ENCODE measurements around the gene UPB1.
A peak's percentile ranks its signal among the peaks of the same experiment; 100 is the strongest.

Gene UPB1

GRCh38 chr22:24494528-24495364 is at the start of gene UPB1:
UPB1 (plus strand) TSS chr22:24495332; CDS start chr22:24495404, 72 bp downstream.
- no peak for DNase-seq

DNA sequence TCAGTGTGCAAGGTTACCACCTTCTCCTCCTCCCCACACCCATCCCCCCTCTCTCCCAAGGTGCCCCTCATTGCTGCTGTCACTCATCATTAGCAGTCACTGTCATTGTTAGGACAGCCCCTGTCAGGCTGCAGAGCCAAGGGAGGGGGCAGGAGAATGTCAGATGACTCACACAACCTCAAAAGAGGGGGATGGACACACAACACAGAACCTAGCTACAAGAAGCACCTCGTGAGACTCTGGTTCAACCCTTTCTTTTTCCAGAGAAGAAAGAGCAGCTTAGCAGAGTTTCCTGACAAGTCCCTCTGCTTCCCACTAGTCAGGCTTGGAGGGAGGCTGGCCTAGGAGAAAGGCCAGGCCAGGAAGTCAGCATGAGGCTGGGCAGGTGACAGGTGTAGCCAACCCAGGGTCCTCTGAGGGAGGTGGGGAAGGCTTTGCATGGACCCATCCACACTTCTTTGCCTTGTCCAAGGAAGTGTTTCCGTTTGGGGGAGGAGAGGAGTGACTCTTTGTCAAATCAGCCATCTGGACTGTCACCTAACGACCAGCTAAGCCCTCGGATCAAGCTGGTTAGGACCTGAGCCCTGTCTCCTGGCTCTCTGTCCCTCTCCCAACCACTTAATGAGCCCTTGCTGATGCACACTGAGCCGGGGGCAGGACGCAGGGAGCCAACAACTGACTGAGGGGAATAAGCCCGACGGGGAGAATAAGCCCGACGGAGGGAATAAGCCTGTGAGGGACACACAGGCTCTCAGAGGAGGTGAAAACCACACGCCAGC is 49.5 kb upstream of the UPB1 start:
- no peak for DNase-seq

GRCh38 chr22:24446260-24446611 is 48.9 kb upstream of the UPB1 start:
- DNase-seq: no peak

GRCh38 chr22:24450610-24451009 is 44.5 kb upstream of the UPB1 start:
- peak; percentile 66 for DNase-seq

GRCh38 chr22:24451162-24451561 is 44.0 kb upstream of the UPB1 start:
- no peak for DNase-seq

DNA sequence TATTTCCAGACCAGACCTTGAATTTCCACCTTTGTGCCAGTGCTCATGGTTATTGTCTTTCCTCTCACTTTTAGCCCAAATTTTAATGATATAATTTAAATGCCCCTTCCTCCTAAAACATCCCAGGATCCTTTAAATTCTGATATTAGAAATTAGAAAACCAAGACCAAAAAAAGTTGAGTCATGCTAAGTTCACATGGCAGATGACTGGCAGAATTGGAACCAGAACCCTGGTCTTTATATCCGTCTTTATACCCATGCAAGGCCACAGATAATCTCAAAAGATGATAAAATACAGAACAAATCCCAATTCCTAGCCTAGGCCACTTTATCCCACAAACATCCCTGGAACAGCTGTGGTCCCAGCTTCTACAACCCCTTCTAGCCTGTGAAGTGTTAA is 41.3 kb upstream of the UPB1 start:
- DNase-seq: no peak

DNA sequence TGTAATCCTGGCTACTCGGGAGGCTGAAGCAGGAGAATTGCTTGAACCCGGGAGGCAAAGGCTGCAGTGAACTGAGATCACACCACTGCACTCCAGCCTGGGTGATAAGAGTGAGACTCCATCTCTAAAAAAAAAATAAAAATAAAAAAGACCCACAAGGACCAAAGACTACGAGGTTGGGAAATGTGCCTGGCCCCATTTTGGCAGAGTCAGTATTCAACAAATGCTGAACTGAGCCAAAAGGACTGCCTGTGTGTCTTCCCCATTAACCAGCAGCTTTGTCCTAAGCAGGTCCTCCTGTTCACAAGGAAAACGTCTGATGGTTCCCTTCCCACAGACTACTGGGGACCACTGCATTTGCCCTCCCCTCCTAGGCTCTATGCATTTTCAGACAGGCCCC is 40.1 kb upstream of the UPB1 start:
- no peak for DNase-seq

DNA sequence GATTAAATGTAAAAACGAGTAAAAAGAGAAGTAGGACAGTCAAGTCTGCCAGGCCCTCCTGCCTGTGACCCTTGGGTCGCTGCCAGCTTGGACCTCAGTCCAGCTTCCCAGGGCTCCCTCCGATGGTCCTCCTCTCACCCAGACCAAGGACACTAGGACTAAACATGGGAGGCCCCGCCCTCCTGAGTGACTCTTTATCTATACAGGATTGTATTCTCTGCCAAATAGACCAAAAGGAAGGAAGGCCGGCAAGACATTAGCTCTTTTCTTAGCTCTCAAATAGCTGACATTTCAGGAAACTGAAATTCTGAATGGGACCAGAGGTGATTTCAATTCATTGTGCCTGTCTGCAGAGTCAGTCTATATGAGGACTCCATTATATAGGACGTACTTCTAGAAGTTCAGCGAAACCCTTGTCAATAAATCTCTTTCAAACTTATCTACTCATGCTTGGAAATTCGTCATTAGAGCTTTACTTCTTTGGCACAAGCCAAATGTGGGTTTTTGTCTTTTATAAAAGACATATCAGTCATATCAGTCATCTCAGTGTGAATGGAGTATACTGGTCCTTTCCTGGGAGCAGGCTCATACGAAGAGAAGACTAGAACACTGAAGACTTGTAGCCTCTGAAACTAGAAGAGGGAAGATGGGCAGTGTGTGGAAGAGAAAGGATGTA is 39.2 kb upstream of the UPB1 start:
- DNase-seq: no peak

- DNase-seq: no peak
These were observed 37.2 kb upstream of the UPB1 start for GRCh38 chr22:24457894-24458420.

- no peak for DNase-seq
These were observed 35.2 kb upstream of the UPB1 start for GRCh38 chr22:24459911-24460310.

- DNase-seq: no peak
These were observed 34.6 kb upstream of the UPB1 start for GRCh38 chr22:24460418-24461089.

GRCh38 chr22:24463071-24463760 is 31.9 kb upstream of the UPB1 start:
- no peak for DNase-seq

DNA sequence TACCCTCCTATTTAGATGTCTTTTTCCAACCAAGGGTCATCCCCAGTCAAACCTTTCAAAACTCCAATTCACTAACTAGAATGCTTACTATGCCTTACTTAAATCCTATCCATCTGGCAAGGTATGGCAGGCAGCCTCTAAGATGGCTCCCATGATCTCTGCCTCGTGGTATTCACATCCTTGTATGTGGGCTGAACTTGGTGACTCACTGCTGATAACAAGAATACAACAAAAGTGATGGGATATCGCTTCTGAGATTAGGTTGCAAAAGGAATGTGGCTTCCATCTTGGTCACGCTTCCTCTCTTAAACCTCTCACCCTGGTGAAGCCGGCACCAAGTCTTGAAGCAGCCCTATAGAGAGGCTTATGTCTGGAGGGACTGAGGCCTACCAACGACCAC is 29.6 kb upstream of the UPB1 start:
- DNase-seq: no peak

DNA sequence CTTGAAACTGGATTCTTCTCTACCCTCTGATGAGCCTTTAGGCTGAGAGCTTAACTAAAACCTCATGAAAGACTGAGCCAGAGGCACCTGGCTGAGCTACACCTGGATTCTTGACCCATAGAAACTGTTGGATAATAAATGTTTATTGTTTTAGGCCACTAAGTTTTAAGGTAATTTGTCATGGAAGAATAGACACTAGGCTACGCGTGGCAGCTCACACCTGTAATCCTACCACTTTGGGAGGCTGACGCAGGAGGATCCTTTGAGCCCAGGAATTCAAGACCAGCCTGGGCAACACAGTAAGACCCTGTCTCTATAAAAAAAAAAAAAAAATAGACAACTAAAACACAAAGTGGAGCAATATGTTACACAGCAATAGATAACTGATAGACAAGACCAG is 29.2 kb upstream of the UPB1 start:
- no peak for DNase-seq

- DNase-seq: peak; percentile 68
These were observed 28.3 kb upstream of the UPB1 start for GRCh38 chr22:24466716-24467328.

DNA sequence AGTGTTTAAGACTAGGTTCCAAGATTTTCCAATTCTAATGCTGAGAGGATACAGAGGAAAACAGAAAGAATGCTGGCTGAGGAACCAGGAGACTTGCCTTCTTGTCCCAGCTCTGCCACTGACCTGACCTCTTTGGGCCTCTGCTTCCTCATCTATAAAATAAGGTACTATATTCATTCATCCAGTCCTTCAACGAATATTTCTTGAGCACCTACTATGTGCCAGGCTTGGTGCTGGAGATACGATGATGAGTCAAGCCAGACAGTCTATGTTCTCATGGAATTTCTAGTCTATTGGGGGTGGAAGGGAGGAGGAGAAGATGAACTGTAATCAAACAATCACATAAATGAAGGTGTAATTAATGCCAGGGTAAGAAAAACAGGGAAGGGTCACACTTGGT is 27.8 kb upstream of the UPB1 start:
- DNase-seq: no peak

- DNase-seq: no peak
These were observed 23.6 kb upstream of the UPB1 start for GRCh38 chr22:24471570-24471969.

DNA sequence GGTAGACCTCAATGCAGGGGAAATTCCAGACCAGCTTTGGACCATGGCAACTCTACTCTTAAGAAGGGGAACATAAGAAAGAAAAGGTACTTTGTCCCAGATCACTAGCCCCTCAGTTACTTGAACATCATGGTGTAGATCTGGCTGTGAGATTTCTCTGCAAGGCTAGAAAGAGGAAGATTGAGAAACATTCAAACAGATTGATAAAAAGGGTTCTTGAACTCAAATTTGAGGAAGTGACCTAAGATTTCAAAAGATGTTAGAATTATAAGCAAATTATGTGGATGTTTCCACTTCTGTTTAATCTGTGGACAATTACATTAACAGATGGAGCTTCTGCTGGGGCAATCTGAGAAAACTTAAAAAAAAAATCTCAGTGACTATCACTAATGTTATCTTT is 21.8 kb upstream of the UPB1 start:
- DNase-seq: no peak

DNA sequence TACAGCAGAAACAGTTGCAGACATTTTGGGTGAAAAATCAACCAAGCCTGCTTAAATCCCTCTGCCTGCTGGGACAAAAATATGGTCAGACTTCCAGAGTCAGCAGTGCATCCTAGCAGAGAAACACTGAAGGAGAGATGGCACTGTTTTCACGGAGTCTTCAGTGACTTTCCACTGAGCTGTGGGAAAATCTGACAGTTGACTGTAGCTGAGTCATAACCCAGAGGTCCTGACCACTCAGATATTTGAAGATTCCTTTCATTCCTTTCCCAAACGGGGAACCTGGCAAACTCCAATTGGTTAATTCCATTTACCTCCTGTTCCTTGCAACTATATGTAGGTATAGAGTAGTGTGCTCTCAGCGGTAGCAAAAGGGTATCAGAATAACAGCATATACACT is 20.9 kb upstream of the UPB1 start:
- DNase-seq: no peak

- no peak for DNase-seq
These were observed 20.4 kb upstream of the UPB1 start for GRCh38 chr22:24474649-24475255.

DNA sequence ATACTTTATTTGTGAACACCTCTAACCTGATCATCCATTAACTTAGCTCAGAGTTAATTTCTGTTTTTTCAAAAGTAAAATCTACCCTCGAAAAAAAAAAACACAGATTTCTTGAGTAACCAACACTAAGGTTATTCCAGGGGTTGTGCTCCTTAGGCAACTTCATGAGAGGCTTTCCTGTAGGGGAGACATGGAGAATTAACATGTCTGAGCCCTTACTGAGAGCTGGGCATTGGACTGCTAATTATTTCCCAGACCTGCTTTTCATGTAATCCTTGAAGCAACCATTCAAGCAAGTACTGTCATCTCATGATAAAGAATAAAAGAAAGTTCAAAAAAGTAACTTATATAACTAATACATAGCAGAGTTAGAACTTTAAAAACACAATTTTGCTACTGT is 13.5 kb upstream of the UPB1 start:
- DNase-seq: no peak

All from GDM1 (cell line).